NOMO-1 (cell line): ENCODE data around the gene NECAB3.

Experiments
- DNase-seq, 2 experiments: peaks; one replicate each; lab custom pipeline; 2025; ENCODE audit not compliant: unreplicated experiment in 2 of 2; lab: John Stamatoyannopoulos, UW

Gene NECAB3

GRCh38 chr20:33666293-33667244 is 7.7 kb downstream of the NECAB3 start, which contains the start of gene ACTL10:
ACTL10 (plus strand) TSS chr20:33666943; CDS start chr20:33667498, 555 bp downstream.
- DNase-seq = peak; percentile 99

DNA sequence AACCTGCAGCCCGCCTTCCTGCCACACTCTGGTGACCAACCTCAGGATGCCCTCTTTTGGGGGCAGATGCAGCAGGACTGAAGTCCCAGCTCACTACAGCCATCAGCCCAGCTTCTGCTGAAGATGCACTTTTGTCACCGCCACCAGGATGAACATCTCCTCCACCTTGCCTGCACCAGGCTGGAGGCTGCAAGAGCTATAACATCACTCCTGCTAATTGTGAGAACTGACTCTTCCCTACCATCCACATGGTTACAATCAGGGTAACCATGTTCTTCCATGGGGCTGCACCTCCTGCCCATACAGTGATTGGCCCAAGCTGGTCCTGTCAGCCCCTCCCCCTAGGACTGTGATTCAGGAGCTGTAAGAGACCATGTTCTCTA is 9.5 kb downstream of the NECAB3 start:
- no peak for DNase-seq

DNA sequence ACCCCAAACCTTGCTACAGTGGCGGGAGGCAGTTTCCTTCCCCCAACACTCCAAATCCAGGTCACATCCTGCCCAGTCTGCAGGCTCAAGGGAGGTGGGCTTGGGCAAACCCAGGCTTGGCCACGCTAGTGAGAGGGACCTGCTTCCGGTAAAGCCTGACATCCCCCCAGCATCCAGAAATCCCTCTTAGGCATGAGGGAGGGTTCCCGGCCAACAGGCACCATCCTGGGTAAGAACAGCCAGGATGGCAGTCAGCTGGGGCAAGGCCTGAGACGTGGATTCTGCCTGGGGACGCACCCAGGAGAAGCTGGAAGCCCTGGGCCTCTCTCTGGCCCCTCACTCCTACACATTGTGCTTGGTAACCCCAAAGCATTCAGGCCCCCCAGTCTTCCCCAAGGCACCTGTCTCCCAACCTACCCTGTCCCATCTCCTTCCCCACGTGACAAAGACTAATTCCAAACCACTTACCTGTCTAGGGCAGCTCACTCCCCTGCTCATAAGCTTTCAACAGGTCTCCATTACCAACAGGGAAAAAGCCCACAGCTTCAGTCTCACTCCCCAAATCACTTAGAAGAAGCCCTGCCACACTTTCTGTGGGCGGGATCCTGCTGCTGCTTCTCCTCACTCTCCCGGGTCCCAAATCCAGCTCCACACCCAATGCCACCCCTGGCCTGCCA is 10.0 kb downstream of the NECAB3 start:
- no peak for DNase-seq

GRCh38 chr20:33663161-33664084 is 10.8 kb downstream of the NECAB3 start:
- DNase-seq = peak; percentile 75 to 92

DNA sequence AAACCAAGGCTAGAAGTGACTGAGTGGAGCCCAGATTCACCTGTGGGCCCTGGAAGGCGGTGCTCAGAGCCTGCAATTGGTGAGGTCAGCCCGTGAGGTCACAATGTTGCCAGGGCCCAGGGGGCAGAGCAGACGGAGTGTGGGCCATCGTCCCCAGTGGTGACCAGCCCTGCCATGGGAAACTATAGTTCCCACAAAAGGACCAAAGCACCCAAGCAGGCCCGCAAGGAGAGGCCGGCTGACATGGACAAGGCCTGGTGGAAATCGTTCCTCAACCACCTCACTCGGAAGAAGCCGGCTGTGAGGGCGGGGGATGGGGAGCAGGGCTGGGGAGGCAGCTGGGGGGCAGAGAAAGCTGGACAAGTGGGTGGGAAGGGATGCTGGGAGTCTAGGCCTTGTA is 12.1 kb downstream of the NECAB3 start, which contains the start of gene C20orf144:
C20orf144 (plus strand) TSS at position 156 of the 400 bp plus-strand sequence; CDS start at position 175, 19 bp downstream.
- no peak for DNase-seq

DNA sequence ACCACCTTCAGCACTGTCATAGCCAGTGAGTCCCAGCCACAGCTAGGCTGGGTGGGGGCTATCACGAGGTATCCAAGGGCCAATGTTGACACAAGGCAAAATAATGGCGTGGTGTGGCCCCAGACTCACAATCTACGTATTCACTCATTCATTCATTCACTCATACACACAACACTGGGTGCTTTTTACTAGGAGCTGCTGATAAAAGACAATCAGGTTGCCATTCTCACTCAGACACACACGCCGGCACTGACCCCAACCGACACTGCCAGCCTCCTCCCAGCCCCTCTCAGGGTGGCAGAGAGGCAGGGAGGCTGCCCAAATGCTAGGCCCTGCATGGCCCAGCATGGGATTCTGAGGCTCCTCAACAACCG is 13.6 kb downstream of the NECAB3 start:
- no peak for DNase-seq

- DNase-seq = no peak
These were observed 14.1 kb downstream of the NECAB3 start for GRCh38 chr20:33660035-33660684.

DNA sequence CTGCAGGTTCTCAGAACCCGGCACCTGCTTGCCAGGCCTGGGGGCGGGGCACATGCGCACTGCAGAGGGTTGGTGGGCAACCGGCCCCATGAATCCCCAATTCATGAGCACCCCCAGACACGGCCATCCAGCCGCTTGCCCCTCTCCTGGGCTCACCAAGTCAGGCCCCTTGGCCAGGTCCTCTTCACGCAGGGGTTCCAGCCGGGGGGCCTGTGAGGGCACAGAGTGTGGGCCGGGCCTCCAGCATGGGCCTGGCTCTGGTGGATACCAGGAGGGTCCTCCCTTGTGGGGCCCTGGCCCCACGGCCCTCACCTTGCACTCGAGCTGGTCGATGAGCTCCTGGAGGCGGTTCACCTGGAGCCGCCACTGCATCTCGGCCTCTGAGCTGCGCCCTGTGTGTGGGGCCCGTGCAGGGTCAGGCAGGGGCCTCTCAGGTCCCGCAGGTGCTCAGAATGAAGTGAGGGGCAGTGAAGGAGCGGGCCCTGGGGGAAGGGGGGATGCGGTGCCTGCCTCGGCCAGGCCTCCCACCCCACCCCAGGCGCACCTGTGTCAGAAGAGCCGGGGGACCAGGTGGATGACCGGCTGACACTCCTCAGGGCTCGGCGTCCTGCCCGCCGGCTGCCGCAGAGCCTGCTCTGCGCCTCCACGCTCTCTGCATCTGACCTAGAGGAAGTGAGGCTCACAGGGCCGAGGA is 14.7 kb downstream of the NECAB3 start:
- DNase-seq = no peak

DNA sequence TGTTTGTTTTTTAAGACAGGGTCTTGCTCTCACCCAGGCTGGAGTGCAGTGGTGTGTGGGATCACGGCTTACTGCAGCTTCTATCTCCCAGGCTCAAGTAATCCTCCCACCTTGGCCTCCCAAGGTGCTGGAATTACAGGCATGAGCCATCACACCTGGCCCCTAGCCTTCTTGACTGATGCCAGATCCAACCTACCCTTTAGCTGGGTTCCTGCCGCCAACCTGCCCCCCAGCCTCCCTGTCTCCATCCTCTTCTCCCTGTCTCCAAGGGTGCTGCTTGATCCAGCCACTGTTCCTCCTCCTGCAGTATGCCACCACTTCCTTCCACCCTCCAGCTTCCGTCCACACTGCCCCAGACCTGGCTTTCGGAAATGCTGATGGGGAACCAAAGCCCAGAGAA is 15.3 kb downstream of the NECAB3 start:
- no peak for DNase-seq

- DNase-seq = no peak
These were observed 15.7 kb downstream of the NECAB3 start for GRCh38 chr20:33658510-33658909.

DNA sequence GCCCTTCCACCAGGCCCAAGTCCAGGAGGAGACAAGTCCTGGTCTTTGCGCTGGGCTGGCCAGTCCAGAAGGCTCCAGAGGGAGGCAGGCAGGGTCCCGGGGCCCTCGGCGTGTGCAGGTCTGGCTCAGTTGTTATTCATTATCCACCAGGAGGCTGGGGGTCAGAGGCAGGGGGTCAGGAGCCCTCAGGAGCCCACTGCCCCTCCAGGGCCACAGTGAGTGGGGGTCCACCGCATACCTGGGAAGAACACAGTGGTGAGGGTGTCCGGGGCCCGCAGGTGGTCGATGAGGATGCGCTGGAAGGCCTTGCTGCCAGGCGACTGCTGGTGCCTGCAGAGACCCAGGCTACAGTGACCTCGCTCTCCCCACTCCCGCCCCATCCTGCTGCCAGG is 16.5 kb downstream of the NECAB3 start:
- DNase-seq = no peak

DNA sequence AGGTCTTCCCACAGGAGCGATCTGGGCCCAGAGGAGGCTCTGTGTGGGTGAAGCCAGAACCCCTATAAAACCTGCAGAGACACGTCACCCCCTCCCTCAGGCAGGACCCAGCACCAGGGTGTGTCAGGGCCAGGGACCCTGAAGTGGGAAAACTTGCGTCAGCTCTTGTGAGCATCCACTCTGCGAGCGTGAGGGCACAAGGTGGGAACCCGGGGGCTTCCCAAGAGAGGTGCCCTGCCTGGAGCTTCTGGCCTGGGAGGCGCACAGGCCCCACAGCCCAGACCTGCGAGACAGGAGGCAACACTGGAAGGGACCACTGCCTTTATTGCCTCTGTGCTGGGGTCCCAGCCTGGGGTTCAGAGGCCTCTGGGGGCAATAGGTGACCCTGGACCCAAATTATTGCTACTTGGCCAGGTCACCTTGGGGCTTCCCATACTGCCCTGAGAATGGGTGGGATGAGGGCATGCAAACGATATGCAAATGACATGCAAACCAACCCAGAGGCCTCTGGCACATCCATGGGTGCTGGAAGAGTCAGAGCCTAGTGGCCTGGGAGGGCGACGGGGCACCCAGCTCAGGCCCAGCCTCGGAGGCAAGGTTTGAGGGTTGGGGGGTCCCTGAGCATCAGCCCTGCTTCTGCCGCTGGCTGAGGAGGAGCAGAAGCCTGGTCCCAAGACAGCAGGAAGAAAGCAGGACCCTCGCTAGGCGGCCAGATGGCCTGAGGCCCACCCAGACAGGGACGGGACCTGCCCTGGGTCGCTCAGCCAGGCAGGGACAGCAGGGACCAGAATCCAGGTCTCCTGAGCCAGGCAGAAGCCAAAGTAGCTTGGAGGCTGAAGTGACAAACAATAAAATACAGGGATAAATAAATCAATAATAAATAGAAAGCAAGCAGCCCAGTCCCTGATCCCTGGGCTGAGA is 17.2 kb downstream of the NECAB3 start:
- no peak for DNase-seq

DNA sequence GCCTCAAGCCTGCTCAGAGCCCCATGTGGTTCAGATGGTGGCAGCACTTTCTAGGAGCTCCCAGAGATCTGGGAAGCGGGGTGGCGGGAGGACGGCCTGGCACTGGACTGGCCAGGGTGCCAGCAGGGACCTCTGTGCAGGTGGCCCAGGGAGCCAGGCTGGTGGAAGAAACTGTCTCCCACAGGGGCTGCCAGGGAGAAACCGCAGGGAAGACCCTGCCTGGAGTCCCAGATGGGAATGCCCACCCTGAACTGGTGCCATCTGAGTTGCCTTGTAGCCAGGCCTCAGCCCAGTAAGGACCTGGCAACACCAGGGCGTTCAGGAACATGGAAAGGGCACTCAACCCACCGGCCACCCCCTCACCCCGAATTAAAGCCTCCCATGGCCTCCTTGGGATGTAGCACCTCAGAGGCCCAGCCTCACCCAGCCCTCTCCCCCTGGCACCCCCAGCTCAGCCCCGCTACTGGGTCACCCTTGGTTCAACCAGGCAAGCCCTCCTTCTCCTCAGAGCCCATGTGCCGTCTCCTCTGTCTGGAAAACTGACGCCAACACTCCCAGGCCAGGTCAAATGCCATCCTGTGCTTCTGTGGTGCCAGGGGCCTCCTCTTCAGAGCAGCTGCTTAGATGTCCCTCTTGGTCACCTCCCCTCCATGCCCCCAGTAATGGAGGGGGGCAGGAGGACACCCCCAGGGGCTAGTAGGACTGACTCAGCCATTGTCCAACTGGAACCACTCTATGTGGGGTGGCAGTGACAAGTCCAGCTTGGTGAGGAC is 18.0 kb downstream of the NECAB3 start:
- DNase-seq = no peak

- no peak for DNase-seq
These were observed 19.1 kb downstream of the NECAB3 start for GRCh38 chr20:33655164-33655563.

DNA sequence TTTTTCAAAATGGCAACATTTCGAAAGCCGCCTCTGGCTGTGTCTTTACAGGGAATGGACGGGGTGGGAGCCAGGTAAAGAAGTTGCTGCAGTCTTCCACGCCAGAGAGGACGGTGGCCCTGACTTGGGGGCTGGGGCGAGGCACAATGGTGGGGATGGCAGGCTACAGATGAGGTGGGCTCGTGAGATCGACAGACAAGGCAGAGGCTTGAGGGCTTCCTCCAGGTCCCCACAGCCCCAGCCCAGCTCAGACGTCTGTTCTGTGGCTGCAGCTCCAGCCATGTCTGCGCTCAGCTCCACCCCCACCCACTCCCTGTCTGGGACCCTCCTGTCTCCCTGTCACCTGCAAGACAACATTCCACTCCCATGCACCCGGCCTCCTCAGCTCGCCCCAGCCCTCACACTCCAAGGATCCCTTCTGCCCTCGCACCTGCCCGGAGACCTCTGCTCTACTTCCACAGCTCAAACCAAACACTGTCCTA is 19.5 kb downstream of the NECAB3 start:
- DNase-seq = no peak

- no peak for DNase-seq
These were observed 20.2 kb downstream of the NECAB3 start for GRCh38 chr20:33653900-33654596.
